Body of pancreas (tissue), 4 donors: ENCODE results near the gene PTGDS.

ENCODE experiments used
- CTCF ChIP-seq, 7 experiments: fragments of 450-650 bp in 4 of 7; fragments of 200-600 bp in 3 of 7; sonication (generic) in 3 of 7; IDR thresholded peaks; one replicate each; pipeline ENCODE4 v1.5.1; 2016 to 2019; ENCODE audit warnings: antibody characterized with exemption in 7 of 7
- POLR2A ChIP-seq, 3 donors: fragments of 450-650 bp; IDR thresholded peaks; one replicate each; pipeline ENCODE4 v1.6.1; 2016; ENCODE audit warnings: antibody characterized with exemption in 3 of 3, mild to moderate bottlenecking in 2 of 3

GRCh38 chr9:137011907-137012675 lies 34.8 kb downstream of the PTGDS start:
- TF ChIP-seq CTCF (IDR thresholded peaks at IDR 0.05) (no peak), POLR2A (IDR thresholded peaks at IDR 0.05) (no peak)
